Hepatic stellate cell (primary cell): Measurements from ENCODE around the gene ZNF483.
"Not testable (repeated sequence)": the region's sequence is repeated elsewhere in the genome, so short reads cannot be mapped to it uniquely, and the experiment has no call there.

Experiments
- DNase-seq: peaks from one replicate; pipeline ENCODE4 v3.0.0; 2011; ENCODE audit warnings: low spot score

The ZNF483 gene

DNA sequence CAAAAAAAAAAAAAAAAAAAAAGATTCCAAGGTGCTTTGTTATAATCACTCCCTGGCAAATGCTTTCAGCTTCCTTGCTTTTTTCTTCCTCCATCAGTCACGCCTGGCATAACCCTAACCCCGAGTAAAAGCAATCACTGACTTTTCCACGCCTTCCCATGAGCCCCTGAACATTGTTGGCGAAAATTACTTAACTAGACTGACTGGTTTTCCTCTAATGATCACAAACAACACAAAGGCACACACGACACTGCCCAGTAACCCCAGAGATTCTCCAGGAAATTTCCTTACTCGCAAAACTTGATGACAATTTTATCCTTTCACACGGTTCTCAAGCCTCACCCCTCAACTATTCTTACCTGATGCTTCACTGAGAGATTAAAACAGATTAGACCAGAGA lies 85.9 kb downstream of the ZNF483 start:
- no peak for DNase-seq

DNA sequence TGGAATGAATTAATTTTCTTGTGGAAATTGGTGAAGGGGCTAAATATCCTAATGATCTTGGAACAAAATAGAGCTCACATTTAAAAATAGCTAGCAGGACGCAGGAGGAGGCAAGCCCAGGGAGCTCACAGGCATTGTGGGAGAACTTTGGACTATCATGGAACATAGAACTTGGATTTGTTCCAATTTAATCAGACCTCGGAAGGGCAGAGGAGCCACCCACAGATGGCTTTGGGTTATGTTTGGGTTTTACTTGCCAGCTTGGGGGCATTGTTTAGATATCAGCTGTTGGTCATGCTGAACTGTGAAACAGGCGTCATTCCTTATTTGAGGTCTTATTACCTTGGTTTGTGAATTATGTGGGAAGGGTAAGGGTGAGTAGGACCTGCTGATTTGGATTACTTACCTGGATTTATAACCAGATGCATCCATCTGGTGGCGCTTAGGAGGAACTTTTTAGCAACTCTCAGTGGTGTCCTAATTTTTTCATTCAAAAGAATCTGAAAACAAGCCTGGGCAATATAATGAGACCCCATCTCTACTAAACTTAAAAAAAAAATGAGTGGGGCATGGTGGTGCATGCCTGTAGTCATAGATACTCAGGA lies 88.6 kb downstream of the ZNF483 start:
- DNase-seq = no peak

DNA sequence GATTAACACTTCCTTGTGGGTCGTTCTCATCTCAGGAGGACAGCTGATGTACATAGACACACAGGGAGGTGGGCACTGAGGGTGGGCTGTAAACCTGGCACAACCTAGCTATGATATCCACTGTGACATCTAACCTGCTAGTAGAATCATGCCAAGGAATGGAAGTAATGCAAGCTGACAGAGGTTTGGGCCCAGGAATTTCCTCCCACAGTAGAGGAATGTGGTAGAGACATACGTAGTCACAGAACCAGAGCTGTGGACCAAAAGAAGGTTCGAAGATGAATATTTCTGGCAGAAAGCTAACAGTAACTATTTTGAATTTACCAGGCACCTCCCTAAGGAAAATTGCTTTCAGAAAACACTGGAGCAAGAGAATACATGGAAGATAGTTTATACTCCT lies 90.9 kb downstream of the ZNF483 start:
- DNase-seq = peak; percentile 29

DNA sequence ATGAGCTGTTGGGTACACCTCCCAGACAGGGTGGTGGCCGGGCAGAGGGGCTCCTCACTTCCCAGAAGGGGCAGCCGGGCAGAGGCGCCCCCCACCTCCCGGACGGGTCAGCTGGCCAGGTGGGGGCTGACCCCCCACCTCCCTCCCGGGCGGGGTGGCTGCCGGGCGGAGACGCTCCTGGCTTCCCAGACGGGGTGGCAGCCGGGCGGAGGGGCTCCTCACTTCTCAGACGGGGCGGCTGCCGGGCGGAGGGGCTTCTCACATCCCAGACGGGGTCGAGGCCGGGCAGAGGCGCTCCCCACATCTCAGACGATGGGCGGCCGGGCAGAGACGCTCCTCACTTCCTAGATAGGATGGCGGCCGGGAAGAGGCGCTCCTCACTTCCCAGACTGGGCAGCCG lies 92.4 kb downstream of the ZNF483 start:
- DNase-seq = not testable (repeated sequence)

DNA sequence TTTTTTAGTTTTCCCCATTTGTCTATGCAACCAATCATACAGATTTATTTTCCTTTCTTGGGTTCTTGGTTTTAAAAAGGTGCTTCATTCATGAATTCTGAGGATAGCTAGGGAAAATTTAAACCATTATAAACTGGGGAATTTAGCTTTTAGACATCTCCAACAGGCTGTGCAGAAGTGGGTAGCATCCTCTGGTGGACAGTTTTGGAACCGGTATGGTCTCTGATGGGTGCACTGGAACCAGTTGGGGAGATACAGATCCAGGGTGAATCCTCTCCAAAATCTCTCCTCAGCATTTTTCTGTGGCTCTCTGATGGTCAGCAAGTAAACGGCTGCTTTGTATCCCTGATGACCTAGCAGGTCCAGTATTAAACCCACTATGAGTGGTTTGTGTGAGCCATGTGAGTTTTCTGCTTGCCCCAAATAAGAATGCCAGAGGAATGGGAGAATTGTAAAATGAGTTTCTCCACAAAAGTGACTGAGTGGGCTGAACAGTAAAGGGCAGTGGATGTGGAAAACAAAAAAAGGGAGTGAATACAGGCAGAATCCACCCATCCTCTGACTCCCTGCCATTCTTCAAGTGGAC lies 97.0 kb downstream of the ZNF483 start:
- peak; percentile 49 for DNase-seq

DNA sequence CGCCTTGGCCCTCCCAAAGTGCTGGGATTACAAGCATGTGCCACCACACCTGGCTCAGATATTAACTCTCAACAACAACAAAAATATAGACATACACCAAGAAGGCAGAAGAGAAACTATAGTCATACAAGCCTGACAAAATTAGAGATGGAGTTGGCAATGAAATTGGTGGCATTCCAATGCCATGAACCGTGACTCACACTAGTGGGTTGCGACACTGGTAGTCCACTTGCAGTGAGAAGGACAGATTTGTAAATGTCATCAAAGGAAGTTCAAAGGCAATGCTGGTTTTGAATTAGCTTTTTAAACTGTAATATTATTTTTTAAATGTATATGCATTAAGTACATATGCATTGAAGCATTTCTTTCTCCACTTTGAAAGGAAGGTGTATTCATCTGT lies 97.6 kb downstream of the ZNF483 start:
- DNase-seq = peak; percentile 73
